SH-SY5Y (cell line): ENCODE results near the gene DYNC1I2.

Experiments used
- GATA2 ChIP-seq: IDR thresholded peaks from 2 replicates; pipeline ENCODE4 v1.6.1; 2011; ENCODE audit warnings: mild to moderate bottlenecking, low read depth, low read length
- GATA3 ChIP-seq: IDR thresholded peaks from 2 replicates; pipeline ENCODE4 v1.6.1; 2011; ENCODE audit warnings: low read depth, mild to moderate bottlenecking, low read length, moderate library complexity

DNA sequence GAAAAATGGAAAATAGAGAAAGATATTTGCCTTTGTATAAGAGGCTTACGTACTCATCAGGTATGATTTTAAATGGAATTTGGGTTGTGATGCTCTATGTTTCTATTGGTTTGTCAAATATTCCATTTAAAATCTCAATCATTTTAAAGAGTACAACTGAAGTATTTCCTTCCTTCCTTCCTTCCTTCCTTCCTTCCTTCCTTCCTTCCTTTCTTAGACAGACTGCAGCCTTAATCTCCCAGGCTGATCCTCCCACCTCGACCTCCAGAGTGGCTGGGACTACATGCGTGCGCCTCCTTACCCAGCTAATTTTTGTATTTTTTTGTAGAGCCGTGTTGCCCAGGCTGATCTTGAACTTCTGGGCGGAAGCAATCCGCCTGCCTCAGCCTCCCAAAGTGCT is 15.4 kb upstream of the DYNC1I2 start:
- no peak for TF ChIP-seq GATA2
- TF ChIP-seq GATA3, result no peak
